Adrenal gland (tissue), 5 donors: ENCODE measurements around the gene GABRR2.

Source experiments
- POLR2A ChIP-seq, 2 donors: fragments of 450-650 bp; IDR thresholded peaks; one replicate each; pipeline ENCODE4 v1.6.1; 2017; ENCODE audit warnings: antibody characterized with exemption in 2 of 2, mild to moderate bottlenecking in 2 of 2, moderate library complexity in 1 of 2
- TF ChIP-seq, protein P1 (sequence below), 6 experiments: fragments of 450-650 bp in 4 of 6; fragments of 200-600 bp in 2 of 6; sonication (generic) in 1 of 6; IDR thresholded peaks; 1 replicate in 5 of 6; 2 replicates in 1 of 6; pipeline versions ENCODE4 v1.5.1 to v1.8.0; 2016 to 2021; ENCODE audit warnings: antibody characterized with exemption in 6 of 6, mild to moderate bottlenecking in 2 of 6, moderate library complexity in 1 of 6
- donor health status: DM: no; HTN: no; CAD: no.

DNA sequence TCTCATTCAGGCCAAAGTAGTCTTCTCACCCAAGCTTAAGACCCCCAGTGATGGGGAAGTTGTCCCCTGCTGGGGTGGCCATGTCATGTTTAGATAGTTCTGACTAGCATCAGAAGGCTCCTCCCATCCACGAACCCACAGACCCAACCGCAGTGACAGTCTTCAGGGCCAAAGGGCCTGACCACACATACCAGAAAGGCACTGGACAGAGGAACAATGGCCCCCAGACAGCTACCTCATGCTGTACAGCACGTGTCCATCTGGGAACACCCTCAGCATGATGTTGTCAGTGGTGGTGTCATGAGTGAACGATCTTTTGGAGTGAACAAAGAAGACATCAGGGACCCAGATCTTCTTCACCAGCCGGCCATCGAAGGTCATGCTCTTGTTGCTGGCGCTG is 46.3 kb downstream of the GABRR2 start:
- TF ChIP-seq, protein P1, sequence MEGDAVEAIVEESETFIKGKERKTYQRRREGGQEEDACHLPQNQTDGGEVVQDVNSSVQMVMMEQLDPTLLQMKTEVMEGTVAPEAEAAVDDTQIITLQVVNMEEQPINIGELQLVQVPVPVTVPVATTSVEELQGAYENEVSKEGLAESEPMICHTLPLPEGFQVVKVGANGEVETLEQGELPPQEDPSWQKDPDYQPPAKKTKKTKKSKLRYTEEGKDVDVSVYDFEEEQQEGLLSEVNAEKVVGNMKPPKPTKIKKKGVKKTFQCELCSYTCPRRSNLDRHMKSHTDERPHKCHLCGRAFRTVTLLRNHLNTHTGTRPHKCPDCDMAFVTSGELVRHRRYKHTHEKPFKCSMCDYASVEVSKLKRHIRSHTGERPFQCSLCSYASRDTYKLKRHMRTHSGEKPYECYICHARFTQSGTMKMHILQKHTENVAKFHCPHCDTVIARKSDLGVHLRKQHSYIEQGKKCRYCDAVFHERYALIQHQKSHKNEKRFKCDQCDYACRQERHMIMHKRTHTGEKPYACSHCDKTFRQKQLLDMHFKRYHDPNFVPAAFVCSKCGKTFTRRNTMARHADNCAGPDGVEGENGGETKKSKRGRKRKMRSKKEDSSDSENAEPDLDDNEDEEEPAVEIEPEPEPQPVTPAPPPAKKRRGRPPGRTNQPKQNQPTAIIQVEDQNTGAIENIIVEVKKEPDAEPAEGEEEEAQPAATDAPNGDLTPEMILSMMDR (IDR thresholded peaks at IDR 0.05), result no peak
- no peak for TF ChIP-seq POLR2A (IDR thresholded peaks at IDR 0.05)
